Thyroid gland (tissue), 4 donors: ENCODE data around the gene GPC5.

Experiments used
- CTCF ChIP-seq, 6 experiments: fragments of 200-600 bp in 3 of 6; fragments of 450-650 bp in 3 of 6; sonication (generic) in 3 of 6; IDR thresholded peaks; one replicate each; pipeline ENCODE4 v1.5.1; 2016 to 2019; ENCODE audit warnings: antibody characterized with exemption in 6 of 6, mild to moderate bottlenecking in 2 of 6, inconsistent platforms in 1 of 6, moderate library complexity in 1 of 6
- POLR2A ChIP-seq, 2 donors: fragments of 450-650 bp; IDR thresholded peaks; one replicate each; pipeline ENCODE4 v1.6.1; 2017; ENCODE audit warnings: antibody characterized with exemption in 2 of 2, mild to moderate bottlenecking in 2 of 2, moderate library complexity in 1 of 2

GRCh38 chr13:91955546-91956355 lies 557.3 kb downstream of the GPC5 start:
- TF ChIP-seq POLR2A (IDR thresholded peaks at IDR 0.05) (no peak), CTCF (IDR thresholded peaks at IDR 0.05) (no peak)
